WTC11 (cell line): ENCODE data around the gene CCNYL1. TPM values are rescaled to one million over a fixed set of nuclear protein-coding genes. Genes with fewer than 3 reads are reported as not detected.
A peak's percentile ranks its signal among the peaks of the same experiment; 100 is the strongest.

Source experiments
- ATAC-seq: fragments of 200-7000 bp; cut with Tn5 transposase; 2 replicates; pipeline ENCODE4 v1.10.0; 2021; ENCODE audit warnings: mild to moderate bottlenecking, moderate library complexity
- CTCF ChIA-PET: fragments of 300-600 bp; sonication (Branson Sonifier 250); formaldehyde crosslinking; loops from one replicate; lab custom pipeline; 2021; ENCODE audit warnings: antibody characterized with exemption; lab: Charles Lee
- POLR2A ChIA-PET: fragments of 350-600 bp; sonication (Branson Sonifier 250); formaldehyde crosslinking; loops from one replicate; lab custom pipeline; 2021; ENCODE audit warnings: antibody characterized with exemption; lab: Charles Lee
- DNase-seq: peaks from one replicate; pipeline ENCODE4 v3.0.0; 2021; ENCODE audit warnings: low spot score
- H3K27ac Mint-ChIP-seq: 2 replicates; pipeline ENCODE4 v1.8.0; 2021; ENCODE audit warnings: mixed read lengths
- H3K27me3 Mint-ChIP-seq: 2 replicates; pipeline ENCODE4 v1.8.0; 2021; ENCODE audit warnings: low read depth, mild to moderate bottlenecking, moderate library complexity, mixed read lengths
- H3K36me3 Mint-ChIP-seq: 2 replicates; pipeline ENCODE4 v1.8.0; 2021; ENCODE audit warnings: mixed read lengths
- H3K4me1 Mint-ChIP-seq: 2 replicates; pipeline ENCODE4 v1.8.0; 2022; ENCODE audit warnings: mixed read lengths
- H3K4me3 Mint-ChIP-seq: 2 replicates; pipeline ENCODE4 v1.8.0; 2021; ENCODE audit warnings: mild to moderate bottlenecking, moderate library complexity, mixed read lengths
- H3K9me3 Mint-ChIP-seq: 2 replicates; pipeline ENCODE4 v1.8.0; 2021; ENCODE audit warnings: mixed read lengths
- AR ChIP-seq: fragments of 250-450 bp; sonication (Bioruptor Pico); IDR thresholded peaks from 2 replicates; pipeline ENCODE4 v1.9.0; 2021; ENCODE audit warnings: mild to moderate bottlenecking
- ATF1 ChIP-seq: sonication (generic); formaldehyde crosslinking; IDR thresholded peaks from 2 replicates; pipeline ENCODE4 v1.8.1; 2023; ENCODE audit warnings: mild to moderate bottlenecking, moderate library complexity, missing genetic modification reagents
- CREB1 ChIP-seq: sonication (generic); formaldehyde crosslinking; IDR thresholded peaks from 2 replicates; pipeline ENCODE4 v1.8.0; 2023; ENCODE audit warnings: mild to moderate bottlenecking, missing genetic modification reagents
- FOXK1 ChIP-seq: sonication (generic); formaldehyde crosslinking; IDR thresholded peaks from 2 replicates; pipeline ENCODE4 v1.8.0; 2022; ENCODE audit warnings: mild to moderate bottlenecking, moderate library complexity, missing genetic modification reagents
- JAZF1 ChIP-seq: fragments of 250-450 bp; sonication (Bioruptor Pico); IDR thresholded peaks from 2 replicates; pipeline ENCODE4 v1.9.0; 2021; ENCODE audit warnings: moderate library complexity, mild to moderate bottlenecking, inconsistent platforms
- NFATC4 ChIP-seq: fragments of 250-450 bp; sonication (Bioruptor Pico); IDR thresholded peaks from 2 replicates; pipeline ENCODE4 v1.9.0; 2021; ENCODE audit warnings: mild to moderate bottlenecking
- NFYB ChIP-seq: sonication (generic); formaldehyde crosslinking; conservative IDR thresholded peaks from 2 replicates; pipeline ENCODE4 v1.8.0; 2022; ENCODE audit warnings: low read depth, missing genetic modification reagents
- NR3C1 ChIP-seq: sonication (generic); formaldehyde crosslinking; conservative IDR thresholded peaks from 2 replicates; pipeline ENCODE4 v1.8.1; 2023; ENCODE audit warnings: low read depth, mild to moderate bottlenecking, missing genetic modification reagents
- RELA ChIP-seq: sonication (generic); formaldehyde crosslinking; IDR thresholded peaks from 2 replicates; pipeline ENCODE4 v1.8.1; 2022; ENCODE audit warnings: missing genetic modification reagents, mild to moderate bottlenecking, borderline replicate concordance
- SOX15 ChIP-seq: fragments of 250-450 bp; sonication (Bioruptor Pico); IDR thresholded peaks from 2 replicates; pipeline ENCODE4 v1.9.0; 2021; ENCODE audit warnings: mild to moderate bottlenecking
- USF1 ChIP-seq: sonication (generic); formaldehyde crosslinking; IDR thresholded peaks from 2 replicates; pipeline ENCODE4 v1.8.0; 2022; ENCODE audit warnings: mild to moderate bottlenecking, missing genetic modification reagents
- ZNF263 ChIP-seq: sonication (generic); formaldehyde crosslinking; IDR thresholded peaks from 2 replicates; pipeline ENCODE4 v1.8.1; 2022; ENCODE audit warnings: low read depth, mild to moderate bottlenecking, moderate library complexity, missing genetic modification reagents
- total RNA-seq: library from RNA; stranded (reverse); gene quantifications from 3 replicates; pipeline ENCODE4 v1.2.3, GENCODE V29; 2021
- TF ChIP-seq, protein P1 (sequence below): sonication (generic); formaldehyde crosslinking; IDR thresholded peaks from 2 replicates; pipeline ENCODE4 v1.8.0; 2023; ENCODE audit warnings: missing genetic modification reagents
- TF ChIP-seq, protein P2 (sequence below): sonication (generic); formaldehyde crosslinking; IDR thresholded peaks from 2 replicates; pipeline ENCODE4 v1.8.1; 2023; ENCODE audit warnings: mild to moderate bottlenecking, missing genetic modification reagents
- TF ChIP-seq, protein P3 (sequence below): fragments of 250-450 bp; sonication (Bioruptor Pico); IDR thresholded peaks from 2 replicates; pipeline ENCODE4 v2.1.2; 2022; ENCODE audit warnings: mild to moderate bottlenecking, moderate library complexity
- TF ChIP-seq, protein P4 (sequence below): sonication (generic); formaldehyde crosslinking; IDR thresholded peaks from 2 replicates; pipeline ENCODE4 v1.8.0; 2023; ENCODE audit warnings: mild to moderate bottlenecking, missing genetic modification reagents

CCNYL1 gene
- total RNA-seq, 1 experiment from 2014 or later: 31.6 TPM

DNA sequence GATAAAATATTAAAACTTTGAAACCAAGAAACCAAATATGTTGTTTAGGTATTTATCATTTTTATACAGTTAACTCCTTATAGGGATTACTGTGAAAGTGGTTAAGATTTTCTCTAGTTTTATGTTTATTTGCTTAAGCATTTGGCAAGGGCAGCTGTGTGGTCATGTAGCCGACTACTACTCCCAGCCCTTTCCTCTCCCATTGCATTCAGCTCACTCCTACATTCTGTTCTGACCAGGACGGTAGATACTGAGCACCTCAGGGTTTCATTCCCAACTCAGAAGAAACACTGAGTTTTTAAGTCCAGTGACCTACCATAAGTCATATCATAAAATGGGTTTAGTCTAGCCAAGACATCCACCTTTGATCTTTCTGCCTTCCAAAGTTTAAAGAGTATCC is 38.4 kb downstream of the CCNYL1 start:
- Mint-ChIP-seq H3K9me3 (no peaks in the 10 kb centered on the region), H3K36me3 (peaks cover 30% of the 10 kb centered on the region), H3K4me1 (peaks cover 25% of the 10 kb centered on the region), H3K27me3 (no peaks in the 10 kb centered on the region), H3K27ac (no peak overlapping the region), H3K4me3 (no peak overlapping the region)
- DNase-seq (no peak), ATAC-seq (peak; percentile 15; the same call in 1 of the 2 replicates)
- CTCF ChIA-PET: interaction anchor here (1.2 to 3.8 kb wide), 5 partner anchors 16 to 291 kb away, joined by 4 to 54 read pairs (median 5); no protein-coding TSS in a partner anchor
- TF ChIP-seq ZNF263: no peak
- no peak for TF ChIP-seq USF1 (CRISPR knock-in tag)
- TF ChIP-seq AR (CRISPR knock-in tag): no peak
- no peak for TF ChIP-seq NR3C1
- no peak for TF ChIP-seq ATF1 (CRISPR knock-in tag)
- TF ChIP-seq SOX15 (CRISPR knock-in tag): no peak
- no peak for TF ChIP-seq NFYB
- TF ChIP-seq, protein P1, sequence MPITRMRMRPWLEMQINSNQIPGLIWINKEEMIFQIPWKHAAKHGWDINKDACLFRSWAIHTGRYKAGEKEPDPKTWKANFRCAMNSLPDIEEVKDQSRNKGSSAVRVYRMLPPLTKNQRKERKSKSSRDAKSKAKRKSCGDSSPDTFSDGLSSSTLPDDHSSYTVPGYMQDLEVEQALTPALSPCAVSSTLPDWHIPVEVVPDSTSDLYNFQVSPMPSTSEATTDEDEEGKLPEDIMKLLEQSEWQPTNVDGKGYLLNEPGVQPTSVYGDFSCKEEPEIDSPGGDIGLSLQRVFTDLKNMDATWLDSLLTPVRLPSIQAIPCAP: no peak
- TF ChIP-seq, protein P2, sequence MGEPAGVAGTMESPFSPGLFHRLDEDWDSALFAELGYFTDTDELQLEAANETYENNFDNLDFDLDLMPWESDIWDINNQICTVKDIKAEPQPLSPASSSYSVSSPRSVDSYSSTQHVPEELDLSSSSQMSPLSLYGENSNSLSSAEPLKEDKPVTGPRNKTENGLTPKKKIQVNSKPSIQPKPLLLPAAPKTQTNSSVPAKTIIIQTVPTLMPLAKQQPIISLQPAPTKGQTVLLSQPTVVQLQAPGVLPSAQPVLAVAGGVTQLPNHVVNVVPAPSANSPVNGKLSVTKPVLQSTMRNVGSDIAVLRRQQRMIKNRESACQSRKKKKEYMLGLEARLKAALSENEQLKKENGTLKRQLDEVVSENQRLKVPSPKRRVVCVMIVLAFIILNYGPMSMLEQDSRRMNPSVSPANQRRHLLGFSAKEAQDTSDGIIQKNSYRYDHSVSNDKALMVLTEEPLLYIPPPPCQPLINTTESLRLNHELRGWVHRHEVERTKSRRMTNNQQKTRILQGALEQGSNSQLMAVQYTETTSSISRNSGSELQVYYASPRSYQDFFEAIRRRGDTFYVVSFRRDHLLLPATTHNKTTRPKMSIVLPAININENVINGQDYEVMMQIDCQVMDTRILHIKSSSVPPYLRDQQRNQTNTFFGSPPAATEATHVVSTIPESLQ (CRISPR knock-in tag): no peak
- no peak for TF ChIP-seq JAZF1 (CRISPR knock-in tag)
- TF ChIP-seq, protein P3, sequence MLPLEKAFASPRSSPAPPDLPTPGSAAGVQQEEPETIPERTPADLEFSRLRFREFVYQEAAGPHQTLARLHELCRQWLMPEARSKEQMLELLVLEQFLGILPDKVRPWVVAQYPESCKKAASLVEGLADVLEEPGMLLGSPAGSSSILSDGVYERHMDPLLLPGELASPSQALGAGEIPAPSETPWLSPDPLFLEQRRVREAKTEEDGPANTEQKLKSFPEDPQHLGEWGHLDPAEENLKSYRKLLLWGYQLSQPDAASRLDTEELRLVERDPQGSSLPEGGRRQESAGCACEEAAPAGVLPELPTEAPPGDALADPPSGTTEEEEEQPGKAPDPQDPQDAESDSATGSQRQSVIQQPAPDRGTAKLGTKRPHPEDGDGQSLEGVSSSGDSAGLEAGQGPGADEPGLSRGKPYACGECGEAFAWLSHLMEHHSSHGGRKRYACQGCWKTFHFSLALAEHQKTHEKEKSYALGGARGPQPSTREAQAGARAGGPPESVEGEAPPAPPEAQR (CRISPR knock-in tag): no peak
- TF ChIP-seq FOXK1: no peak
- TF ChIP-seq, protein P4, sequence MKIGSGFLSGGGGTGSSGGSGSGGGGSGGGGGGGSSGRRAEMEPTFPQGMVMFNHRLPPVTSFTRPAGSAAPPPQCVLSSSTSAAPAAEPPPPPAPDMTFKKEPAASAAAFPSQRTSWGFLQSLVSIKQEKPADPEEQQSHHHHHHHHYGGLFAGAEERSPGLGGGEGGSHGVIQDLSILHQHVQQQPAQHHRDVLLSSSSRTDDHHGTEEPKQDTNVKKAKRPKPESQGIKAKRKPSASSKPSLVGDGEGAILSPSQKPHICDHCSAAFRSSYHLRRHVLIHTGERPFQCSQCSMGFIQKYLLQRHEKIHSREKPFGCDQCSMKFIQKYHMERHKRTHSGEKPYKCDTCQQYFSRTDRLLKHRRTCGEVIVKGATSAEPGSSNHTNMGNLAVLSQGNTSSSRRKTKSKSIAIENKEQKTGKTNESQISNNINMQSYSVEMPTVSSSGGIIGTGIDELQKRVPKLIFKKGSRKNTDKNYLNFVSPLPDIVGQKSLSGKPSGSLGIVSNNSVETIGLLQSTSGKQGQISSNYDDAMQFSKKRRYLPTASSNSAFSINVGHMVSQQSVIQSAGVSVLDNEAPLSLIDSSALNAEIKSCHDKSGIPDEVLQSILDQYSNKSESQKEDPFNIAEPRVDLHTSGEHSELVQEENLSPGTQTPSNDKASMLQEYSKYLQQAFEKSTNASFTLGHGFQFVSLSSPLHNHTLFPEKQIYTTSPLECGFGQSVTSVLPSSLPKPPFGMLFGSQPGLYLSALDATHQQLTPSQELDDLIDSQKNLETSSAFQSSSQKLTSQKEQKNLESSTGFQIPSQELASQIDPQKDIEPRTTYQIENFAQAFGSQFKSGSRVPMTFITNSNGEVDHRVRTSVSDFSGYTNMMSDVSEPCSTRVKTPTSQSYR (CRISPR knock-in tag): no peak
- POLR2A ChIA-PET: interaction anchor here (1.0 kb wide), 1 partner anchor 39 kb away, joined by 3 read pairs; the partner anchor contains the start of gene CCNYL1

- POLR2A ChIA-PET: interaction anchor here (1.0 kb wide), 1 partner anchor 39 kb away, joined by 3 read pairs; the partner anchor contains the start of gene CCNYL1
- Mint-ChIP-seq H3K4me1 (peaks cover 25% of the 10 kb centered on the region), H3K27ac (0 out of 2 replicates have a peak overlapping the region, but pooled peaks have one; percentile 2), H3K36me3 (peaks cover 35% of the 10 kb centered on the region), H3K4me3 (no peak overlapping the region), H3K9me3 (no peaks in the 10 kb centered on the region), H3K27me3 (no peaks in the 10 kb centered on the region)
- DNase-seq (no peak), ATAC-seq (no peak)
- CTCF ChIA-PET: interaction anchor here (1.8 to 3.8 kb wide), 2 partner anchors 222 to 290 kb away, joined by 4 to 54 read pairs; no protein-coding TSS in a partner anchor
- TF ChIP-seq CREB1 (CRISPR knock-in tag) (no peak), NFATC4 (CRISPR knock-in tag) (no peak), RELA (CRISPR knock-in tag) (no peak)
These were observed 38.9 kb downstream of the CCNYL1 start for GRCh38 chr2:207750345-207750744.
